ENCODE data around the gene MTA1.
A peak's percentile ranks its signal among the peaks of the same experiment; 100 is the strongest.

Gene MTA1

DNA sequence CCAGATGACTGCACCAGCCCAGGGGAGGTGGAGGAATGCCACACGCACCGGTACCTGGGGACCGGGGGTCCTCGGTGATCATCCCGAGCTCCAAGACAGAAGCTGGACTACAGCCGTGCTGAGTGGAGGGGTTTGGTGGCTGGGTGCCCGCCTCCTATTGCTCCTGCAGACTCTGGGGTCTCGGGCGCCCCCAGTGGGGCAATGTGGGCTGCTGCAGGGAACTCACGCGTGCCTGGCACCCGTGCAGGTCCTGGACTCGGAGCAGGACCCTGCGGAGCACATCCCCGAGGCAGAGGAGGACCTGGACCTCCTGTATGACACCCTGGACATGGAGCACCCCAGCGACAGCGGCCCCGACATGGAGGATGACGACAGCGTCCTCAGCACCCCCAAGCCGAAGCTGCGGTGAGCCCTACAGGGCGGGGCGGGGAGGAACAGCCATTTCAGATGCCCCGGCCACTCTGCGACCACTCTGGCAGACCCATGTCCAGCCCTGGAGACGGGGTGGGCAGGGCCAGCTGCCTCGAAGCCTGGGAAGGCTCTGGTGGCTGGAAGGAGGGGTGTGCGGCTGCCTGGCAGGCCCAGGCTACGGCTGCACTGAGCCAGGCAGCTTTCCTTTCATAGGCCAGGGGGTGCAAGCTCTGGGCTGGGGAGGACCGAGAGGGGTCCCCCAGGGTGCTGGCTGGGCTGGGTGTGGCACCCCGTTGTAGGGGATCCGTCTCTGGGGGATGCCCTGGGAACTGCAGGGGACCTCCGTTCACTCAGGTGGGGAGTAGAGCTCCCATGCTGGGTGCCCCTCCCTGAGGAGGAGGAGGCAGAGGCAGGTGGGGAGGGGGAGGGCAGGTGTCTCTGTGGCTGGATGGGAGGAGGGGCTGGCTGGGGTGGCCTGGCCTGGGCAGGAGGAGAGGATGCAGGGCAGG, 42.8 kb upstream of the MTA1 start:
- no peaks in the 10 kb centered on the region for H3K36me3 ChIP-seq (ENCODE audit: insufficient read depth, low read length)
- H3K27ac ChIP-seq (ENCODE audit: low read depth, low read length, poor library complexity, severe bottlenecking): no peak overlapping the region
- no peaks in the 10 kb centered on the region for H3K9me2 ChIP-seq (ENCODE audit: low read depth, low read length)
- TF ChIP-seq EZH2 (IDR thresholded peaks at IDR 0.05; ENCODE audit: borderline replicate concordance, low read length): no peak
- TF ChIP-seq, protein P1, sequence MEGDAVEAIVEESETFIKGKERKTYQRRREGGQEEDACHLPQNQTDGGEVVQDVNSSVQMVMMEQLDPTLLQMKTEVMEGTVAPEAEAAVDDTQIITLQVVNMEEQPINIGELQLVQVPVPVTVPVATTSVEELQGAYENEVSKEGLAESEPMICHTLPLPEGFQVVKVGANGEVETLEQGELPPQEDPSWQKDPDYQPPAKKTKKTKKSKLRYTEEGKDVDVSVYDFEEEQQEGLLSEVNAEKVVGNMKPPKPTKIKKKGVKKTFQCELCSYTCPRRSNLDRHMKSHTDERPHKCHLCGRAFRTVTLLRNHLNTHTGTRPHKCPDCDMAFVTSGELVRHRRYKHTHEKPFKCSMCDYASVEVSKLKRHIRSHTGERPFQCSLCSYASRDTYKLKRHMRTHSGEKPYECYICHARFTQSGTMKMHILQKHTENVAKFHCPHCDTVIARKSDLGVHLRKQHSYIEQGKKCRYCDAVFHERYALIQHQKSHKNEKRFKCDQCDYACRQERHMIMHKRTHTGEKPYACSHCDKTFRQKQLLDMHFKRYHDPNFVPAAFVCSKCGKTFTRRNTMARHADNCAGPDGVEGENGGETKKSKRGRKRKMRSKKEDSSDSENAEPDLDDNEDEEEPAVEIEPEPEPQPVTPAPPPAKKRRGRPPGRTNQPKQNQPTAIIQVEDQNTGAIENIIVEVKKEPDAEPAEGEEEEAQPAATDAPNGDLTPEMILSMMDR (IDR thresholded peaks at IDR 0.05; ENCODE audit: low read length): peak; percentile 72
- H3K79me2 ChIP-seq (ENCODE audit: insufficient read depth, low read length): no peaks in the 10 kb centered on the region
- no peaks in the 10 kb centered on the region for H3K9me3 ChIP-seq (ENCODE audit: low read length)
- no peak overlapping the region for H3K4me3 ChIP-seq (ENCODE audit: low read depth, low read length, poor library complexity, severe bottlenecking)
- no peak overlapping the region for H2AFZ ChIP-seq (ENCODE audit: low read length)
- H3F3A ChIP-seq (ENCODE audit: insufficient read depth, low read length): no peaks in the 10 kb centered on the region
- peaks cover 7% of the 10 kb centered on the region for H3K4me1 ChIP-seq (ENCODE audit: insufficient read depth, low read length, severe bottlenecking)
- H3K27me3 ChIP-seq (ENCODE audit: insufficient read depth, low read length): peaks cover 6% of the 10 kb centered on the region; the same call in 1 of the 2 replicates
- H3K4me2 ChIP-seq (ENCODE audit: low read length): no peak overlapping the region
- H4K20me1 ChIP-seq (ENCODE audit: insufficient read depth, low read length): no peaks in the 10 kb centered on the region
- no peak overlapping the region for H3K9ac ChIP-seq (ENCODE audit: low read length)

DNA sequence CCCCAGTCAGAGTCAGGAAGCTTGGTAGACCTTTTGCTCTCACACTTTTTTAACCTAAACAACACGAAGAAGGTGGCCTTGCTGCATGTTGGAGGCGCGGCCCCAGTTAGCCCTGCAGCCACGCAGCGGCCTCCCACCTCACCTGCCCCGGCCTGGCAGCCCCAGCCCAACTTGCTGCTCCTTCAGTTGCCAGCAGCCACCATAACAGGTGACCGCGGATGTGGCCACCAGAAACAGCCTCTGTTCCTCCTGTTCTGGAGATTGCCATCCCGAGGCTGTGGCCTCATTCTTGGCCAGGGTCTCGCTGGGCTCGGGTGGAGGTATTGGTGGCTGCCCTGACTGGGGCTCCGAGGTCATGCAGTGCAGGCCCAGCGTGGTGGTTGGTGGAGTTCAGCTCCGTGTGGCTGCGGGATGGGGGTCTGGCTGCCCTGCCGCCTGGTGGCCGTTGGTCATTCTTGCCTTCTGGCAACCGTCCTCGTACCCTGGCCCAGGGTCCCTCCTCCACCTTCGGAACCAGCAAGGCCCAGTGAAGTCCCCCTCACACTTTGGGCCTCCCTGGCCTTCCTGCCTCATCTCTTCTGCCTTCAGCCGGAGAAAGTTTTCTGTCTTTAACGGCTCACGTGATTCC, 42.0 kb upstream of the MTA1 start:
- H3K4me1 ChIP-seq (ENCODE audit: insufficient read depth, low read length, severe bottlenecking): peaks cover 7% of the 10 kb centered on the region
- H3K27me3 ChIP-seq (ENCODE audit: insufficient read depth, low read length): peaks cover 6% of the 10 kb centered on the region; the same call in 1 of the 2 replicates
- no peak overlapping the region for H3K4me2 ChIP-seq (ENCODE audit: low read length)
- H3K36me3 ChIP-seq (ENCODE audit: insufficient read depth, low read length): no peaks in the 10 kb centered on the region
- no peak overlapping the region for H3K4me3 ChIP-seq (ENCODE audit: low read depth, low read length, poor library complexity, severe bottlenecking)
- H4K20me1 ChIP-seq (ENCODE audit: insufficient read depth, low read length): no peaks in the 10 kb centered on the region
- H3K27ac ChIP-seq (ENCODE audit: low read depth, low read length, poor library complexity, severe bottlenecking): no peak overlapping the region
- no peak overlapping the region for H2AFZ ChIP-seq (ENCODE audit: low read length)
- no peaks in the 10 kb centered on the region for H3K9me2 ChIP-seq (ENCODE audit: low read depth, low read length)
- H3K79me2 ChIP-seq (ENCODE audit: insufficient read depth, low read length): no peaks in the 10 kb centered on the region
- no peaks in the 10 kb centered on the region for H3F3A ChIP-seq (ENCODE audit: insufficient read depth, low read length)
- no peak overlapping the region for H3K9ac ChIP-seq (ENCODE audit: low read length)
- TF ChIP-seq, protein P1 (IDR thresholded peaks at IDR 0.05; ENCODE audit: low read length): no peak
- TF ChIP-seq EZH2 (IDR thresholded peaks at IDR 0.05; ENCODE audit: borderline replicate concordance, low read length): no peak
- H3K9me3 ChIP-seq (ENCODE audit: low read length): no peaks in the 10 kb centered on the region

DNA sequence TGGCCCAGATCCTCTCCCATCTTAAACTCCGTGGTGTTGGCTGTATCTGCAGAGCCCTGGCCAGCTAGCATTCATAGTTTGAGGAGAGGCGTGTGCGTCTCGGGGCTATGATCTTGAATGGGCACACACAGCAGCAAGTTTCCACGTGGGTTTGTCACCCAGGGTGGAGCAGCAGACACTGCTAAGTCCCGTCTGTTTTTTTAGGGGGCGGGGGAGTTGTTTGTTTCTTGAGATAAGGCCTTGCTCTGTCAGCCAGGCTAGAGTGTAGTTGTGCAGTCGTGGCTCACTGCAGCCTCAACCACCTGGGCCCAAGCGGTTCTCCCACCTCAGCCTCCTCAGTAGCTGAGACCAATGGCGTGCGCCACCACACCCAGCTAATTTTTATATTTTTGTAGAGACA, 41.4 kb upstream of the MTA1 start:
- no peak overlapping the region for H2AFZ ChIP-seq (ENCODE audit: low read length)
- no peak overlapping the region for H3K4me2 ChIP-seq (ENCODE audit: low read length)
- H3K9me3 ChIP-seq (ENCODE audit: low read length): no peaks in the 10 kb centered on the region
- H3K4me1 ChIP-seq (ENCODE audit: insufficient read depth, low read length, severe bottlenecking): peaks cover 7% of the 10 kb centered on the region
- H3K9ac ChIP-seq (ENCODE audit: low read length): no peak overlapping the region
- H3K9me2 ChIP-seq (ENCODE audit: low read depth, low read length): no peaks in the 10 kb centered on the region
- no peaks in the 10 kb centered on the region for H4K20me1 ChIP-seq (ENCODE audit: insufficient read depth, low read length)
- peaks cover 6% of the 10 kb centered on the region; the same call in 1 of the 2 replicates for H3K27me3 ChIP-seq (ENCODE audit: insufficient read depth, low read length)
- H3F3A ChIP-seq (ENCODE audit: insufficient read depth, low read length): no peaks in the 10 kb centered on the region
- no peak for TF ChIP-seq EZH2 (IDR thresholded peaks at IDR 0.05; ENCODE audit: borderline replicate concordance, low read length)
- TF ChIP-seq, protein P1 (IDR thresholded peaks at IDR 0.05; ENCODE audit: low read length): no peak
- no peaks in the 10 kb centered on the region for H3K36me3 ChIP-seq (ENCODE audit: insufficient read depth, low read length)
- H3K27ac ChIP-seq (ENCODE audit: low read depth, low read length, poor library complexity, severe bottlenecking): no peak overlapping the region
- H3K79me2 ChIP-seq (ENCODE audit: insufficient read depth, low read length): no peaks in the 10 kb centered on the region
- H3K4me3 ChIP-seq (ENCODE audit: low read depth, low read length, poor library complexity, severe bottlenecking): no peak overlapping the region
